ENCODE data around the gene FAM20A. TPM values are rescaled to one million over a fixed set of nuclear protein-coding genes. Genes with fewer than 3 reads are reported as not detected.

Gene FAM20A
- 0.13 TPM for polyA plus RNA-seq (2013, experiment 1 of 2; ENCODE audit: insufficient read length)
- 0.06 TPM for polyA plus RNA-seq (2013, experiment 2 of 2; ENCODE audit: insufficient read length)

- no peak for DNase-seq
These were observed at the start of gene FAM20A for GRCh38 chr17:68600931-68601564. Gene FAM20A, minus strand, starts transcription at chr17:68601367. Its CDS starts 701 bp downstream, at chr17:68600666.

GRCh38 chr17:68649324-68649723 lies 48.2 kb upstream of the FAM20A start:
- no peak for DNase-seq

GRCh38 chr17:68646626-68647526 lies 45.7 kb upstream of the FAM20A start:
- DNase-seq = peak; percentile 4

- no peak for DNase-seq
These were observed 40.9 kb upstream of the FAM20A start for GRCh38 chr17:68642118-68642412.

GRCh38 chr17:68641276-68642117 lies 40.3 kb upstream of the FAM20A start:
- DNase-seq = no peak

GRCh38 chr17:68640242-68640989 lies 39.2 kb upstream of the FAM20A start:
- no peak for DNase-seq

- DNase-seq = no peak
These were observed 33.2 kb upstream of the FAM20A start for GRCh38 chr17:68634345-68634876.

- no peak for DNase-seq
These were observed 27.4 kb upstream of the FAM20A start for GRCh38 chr17:68628576-68628957.

GRCh38 chr17:68627956-68628575 lies 26.9 kb upstream of the FAM20A start:
- DNase-seq = no peak

- DNase-seq = no peak
These were observed 23.2 kb upstream of the FAM20A start for GRCh38 chr17:68624381-68624780.

GRCh38 chr17:68623811-68624210 lies 22.6 kb upstream of the FAM20A start:
- no peak for DNase-seq

GRCh38 chr17:68622423-68622822 lies 21.3 kb upstream of the FAM20A start:
- no peak for DNase-seq

GRCh38 chr17:68621065-68621464 lies 19.9 kb upstream of the FAM20A start:
- DNase-seq = no peak

GRCh38 chr17:68616334-68616733 lies 15.2 kb upstream of the FAM20A start:
- no peak for DNase-seq

- DNase-seq = no peak
These were observed 13.6 kb upstream of the FAM20A start for GRCh38 chr17:68614718-68615117.

- peak; percentile 18 for DNase-seq
These were observed 12.7 kb upstream of the FAM20A start for GRCh38 chr17:68613739-68614298.

- DNase-seq = no peak
These were observed 11.7 kb upstream of the FAM20A start for GRCh38 chr17:68612923-68613292.

- no peak for DNase-seq
These were observed 11.2 kb upstream of the FAM20A start for GRCh38 chr17:68612209-68612922.

- DNase-seq = no peak
These were observed 10.4 kb upstream of the FAM20A start for GRCh38 chr17:68611353-68612208.

- no peak for DNase-seq
These were observed 9.4 kb upstream of the FAM20A start for GRCh38 chr17:68610554-68610953.

Data from fibroblast of skin of back (primary cell).